Gastrocnemius medialis (tissue), 4 donors: ENCODE measurements around the gene GH1.

Source experiments
- POLR2A ChIP-seq, 2 donors: fragments of 450-650 bp; IDR thresholded peaks; one replicate each; pipeline ENCODE4 v1.6.1; 2017; ENCODE audit warnings: antibody characterized with exemption in 2 of 2, mild to moderate bottlenecking in 2 of 2, moderate library complexity in 2 of 2
- TF ChIP-seq, protein P1 (sequence below), 5 experiments: fragments of 450-650 bp in 3 of 5; fragments of 200-600 bp in 2 of 5; sonication (generic) in 2 of 5; IDR thresholded peaks in 4 of 5; conservative IDR thresholded peaks in 1 of 5; 1 replicate in 4 of 5; 2 replicates in 1 of 5; pipeline ENCODE4 v1.5.1; 2016 to 2019; ENCODE audit warnings: antibody characterized with exemption in 5 of 5, mild to moderate bottlenecking in 3 of 5, moderate library complexity in 3 of 5

DNA sequence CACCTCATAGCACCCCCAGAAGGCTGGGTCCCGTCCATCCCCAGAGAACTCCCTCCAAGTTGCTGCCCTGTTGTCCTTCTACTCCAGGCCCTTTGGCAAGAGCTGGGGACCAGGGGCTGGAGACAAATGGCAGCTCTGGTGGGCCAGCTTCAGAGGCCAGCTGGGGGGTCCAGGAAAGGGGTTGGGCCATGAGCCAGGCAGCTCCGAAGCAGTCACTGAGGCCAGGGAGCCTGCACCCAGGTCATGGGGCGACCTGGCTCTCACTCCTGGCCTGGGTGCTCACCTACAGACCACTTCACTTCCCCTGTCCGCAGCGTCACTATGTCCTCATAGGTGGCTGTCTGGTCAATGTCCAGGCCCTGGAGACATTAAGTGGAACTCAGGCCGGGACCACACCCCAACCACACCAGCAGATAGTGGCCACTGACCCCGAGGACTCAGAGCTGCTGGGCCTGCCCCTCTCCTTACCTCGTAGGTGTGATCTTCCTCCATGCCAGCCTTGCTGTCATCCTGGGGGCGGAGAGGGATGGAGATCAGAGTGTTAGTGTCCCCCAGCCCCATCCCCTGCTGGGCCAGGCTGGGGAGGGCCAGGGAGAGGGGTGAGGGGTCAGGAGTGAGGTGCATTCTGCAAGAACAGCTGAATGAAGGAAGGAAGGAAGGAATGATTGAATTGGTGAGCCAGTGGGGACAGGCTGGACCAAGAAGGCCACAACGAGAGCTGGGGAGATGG, 10.5 kb upstream of the GH1 start:
- TF ChIP-seq, protein P1, sequence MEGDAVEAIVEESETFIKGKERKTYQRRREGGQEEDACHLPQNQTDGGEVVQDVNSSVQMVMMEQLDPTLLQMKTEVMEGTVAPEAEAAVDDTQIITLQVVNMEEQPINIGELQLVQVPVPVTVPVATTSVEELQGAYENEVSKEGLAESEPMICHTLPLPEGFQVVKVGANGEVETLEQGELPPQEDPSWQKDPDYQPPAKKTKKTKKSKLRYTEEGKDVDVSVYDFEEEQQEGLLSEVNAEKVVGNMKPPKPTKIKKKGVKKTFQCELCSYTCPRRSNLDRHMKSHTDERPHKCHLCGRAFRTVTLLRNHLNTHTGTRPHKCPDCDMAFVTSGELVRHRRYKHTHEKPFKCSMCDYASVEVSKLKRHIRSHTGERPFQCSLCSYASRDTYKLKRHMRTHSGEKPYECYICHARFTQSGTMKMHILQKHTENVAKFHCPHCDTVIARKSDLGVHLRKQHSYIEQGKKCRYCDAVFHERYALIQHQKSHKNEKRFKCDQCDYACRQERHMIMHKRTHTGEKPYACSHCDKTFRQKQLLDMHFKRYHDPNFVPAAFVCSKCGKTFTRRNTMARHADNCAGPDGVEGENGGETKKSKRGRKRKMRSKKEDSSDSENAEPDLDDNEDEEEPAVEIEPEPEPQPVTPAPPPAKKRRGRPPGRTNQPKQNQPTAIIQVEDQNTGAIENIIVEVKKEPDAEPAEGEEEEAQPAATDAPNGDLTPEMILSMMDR (IDR thresholded peaks at IDR 0.05 in 4 of 5, conservative IDR thresholded peaks at IDR 0.05 in 1 of 5), result no peak
- TF ChIP-seq POLR2A (IDR thresholded peaks at IDR 0.05), result no peak
